CD4-positive, alpha-beta T cell treated with Interferon alpha-2 for 1 hour (primary cell): Measurements from ENCODE around the gene WDR83.
A peak's percentile ranks its signal among the peaks of the same experiment; 100 is the strongest.
"Not testable (repeated sequence)": the region's sequence is repeated elsewhere in the genome, so short reads cannot be mapped to it uniquely, and the experiment has no call there.

Source experiments
- DNase-seq, 2 donors: peaks; one replicate each; pipeline ENCODE4 v3.0.0-alpha.2; 2020 to 2022

Gene WDR83, protein sequence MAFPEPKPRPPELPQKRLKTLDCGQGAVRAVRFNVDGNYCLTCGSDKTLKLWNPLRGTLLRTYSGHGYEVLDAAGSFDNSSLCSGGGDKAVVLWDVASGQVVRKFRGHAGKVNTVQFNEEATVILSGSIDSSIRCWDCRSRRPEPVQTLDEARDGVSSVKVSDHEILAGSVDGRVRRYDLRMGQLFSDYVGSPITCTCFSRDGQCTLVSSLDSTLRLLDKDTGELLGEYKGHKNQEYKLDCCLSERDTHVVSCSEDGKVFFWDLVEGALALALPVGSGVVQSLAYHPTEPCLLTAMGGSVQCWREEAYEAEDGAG

DNA sequence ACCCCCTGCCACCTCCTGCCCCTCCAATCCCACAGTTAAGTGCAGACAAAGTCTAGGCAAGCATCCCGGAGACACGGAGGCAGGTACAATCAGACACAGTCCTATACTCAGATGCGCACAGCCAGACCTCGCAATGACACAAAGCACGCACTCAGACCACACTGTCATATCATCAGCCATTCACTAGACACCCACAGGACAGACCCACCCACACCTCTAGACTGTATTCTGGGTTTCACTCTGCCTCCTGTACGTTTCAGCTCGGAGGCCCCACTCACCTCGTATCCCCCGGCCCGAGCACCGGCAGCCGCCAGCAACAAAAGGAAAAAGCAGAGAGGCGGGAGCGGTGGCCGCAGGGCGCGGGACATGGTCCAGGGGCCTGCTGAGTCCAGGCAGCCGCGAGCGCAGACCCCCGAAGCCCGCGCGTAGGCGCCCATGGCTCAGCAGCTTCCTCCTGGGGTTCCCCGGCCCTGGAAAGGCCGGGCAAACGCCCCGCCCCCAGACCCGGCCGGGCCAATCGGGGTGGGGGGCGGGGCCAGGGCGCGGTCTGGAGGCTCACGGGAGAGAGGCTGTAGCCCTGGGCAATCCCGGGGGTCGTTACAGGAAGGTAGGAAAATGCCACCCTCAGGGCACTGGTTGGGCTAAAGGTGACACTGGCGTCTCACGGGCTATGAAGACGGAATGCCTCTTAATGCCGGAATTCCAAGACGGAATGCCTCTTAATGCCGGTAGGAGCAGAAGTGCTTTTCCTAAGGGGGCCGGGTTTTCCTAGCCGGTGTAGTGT is at the start of gene WDR83, which contains the start of gene MAN2B1:
TSS of gene WDR83 (plus strand) at position 543 of the 784 bp plus-strand sequence. CDS start 2,984 bp downstream, outside the sequence.
TSS of gene MAN2B1 (minus strand) at position 478 of the 784 bp plus-strand sequence. CDS start at position 437, 41 bp downstream.
- peak; percentile 79 to 84 for DNase-seq

GRCh38 chr19:12617646-12618045 is 49.0 kb upstream of the WDR83 start:
- DNase-seq: no peak

DNA sequence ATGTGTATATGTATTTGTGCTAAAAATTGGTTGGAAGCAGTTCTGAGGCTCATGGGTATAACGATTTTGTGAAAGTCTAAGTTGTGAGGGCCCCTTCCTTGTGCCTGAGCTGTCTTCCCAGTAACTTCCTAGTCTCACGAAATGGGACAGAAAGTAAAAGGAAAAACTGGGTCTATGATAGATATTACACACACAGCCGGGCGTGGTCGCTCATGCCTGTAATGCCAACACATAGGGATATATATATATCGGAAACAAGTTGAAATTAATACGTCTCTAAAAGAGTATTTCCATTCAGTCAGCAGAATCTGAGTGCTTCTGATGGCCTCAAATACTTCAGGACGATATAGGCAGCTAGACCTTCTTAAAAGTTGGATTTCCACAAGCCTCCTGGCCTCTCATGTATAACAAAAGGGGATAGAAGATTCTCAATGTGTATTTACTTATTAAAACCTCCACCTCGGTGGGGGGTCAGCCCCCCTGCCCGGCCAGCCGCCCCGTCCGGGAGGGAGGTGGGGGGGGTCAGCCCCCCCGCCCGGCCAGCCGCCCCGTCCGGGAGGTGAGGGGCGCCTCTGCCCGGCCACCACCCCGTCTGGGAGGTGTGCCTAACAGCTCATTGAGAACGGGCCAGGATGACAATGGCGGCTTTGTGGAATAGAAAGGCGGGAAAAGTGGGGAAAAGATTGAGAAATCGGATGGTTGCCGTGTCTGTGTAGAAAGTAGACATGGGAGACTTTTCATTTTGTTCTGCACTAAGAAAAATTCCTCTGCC is 45.2 kb upstream of the WDR83 start:
- DNase-seq: not testable (repeated sequence)

DNA sequence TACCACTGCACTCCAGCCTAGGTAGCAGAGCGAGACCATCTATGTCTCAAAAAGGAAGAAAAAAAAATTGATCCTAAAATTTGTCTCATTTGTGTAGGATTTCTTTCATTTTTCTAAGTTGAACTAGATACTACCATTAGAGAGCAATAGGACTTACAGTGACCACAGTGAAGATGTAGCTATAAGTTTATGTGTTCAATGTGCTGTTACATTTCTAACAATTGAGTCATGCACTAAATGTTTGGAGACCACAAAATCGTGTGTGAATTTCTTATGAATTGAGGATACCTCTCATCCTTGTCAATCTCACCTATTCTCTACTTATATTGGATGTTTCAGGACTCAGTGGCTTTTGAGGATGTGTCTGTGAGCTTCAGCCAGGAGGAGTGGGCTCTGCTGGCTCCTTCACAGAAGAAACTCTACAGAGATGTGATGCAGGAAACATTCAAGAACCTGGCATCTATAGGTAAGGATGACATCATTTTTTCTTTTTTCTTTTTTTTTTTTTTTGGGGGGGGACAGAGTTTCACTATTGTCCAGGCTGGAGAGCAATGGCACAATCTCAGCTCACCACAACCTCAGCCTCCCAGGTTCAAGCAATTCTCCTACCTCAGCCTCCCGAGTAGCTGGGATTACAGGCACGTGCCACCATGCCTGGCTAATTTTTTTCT is 43.1 kb upstream of the WDR83 start:
- DNase-seq: no peak

DNA sequence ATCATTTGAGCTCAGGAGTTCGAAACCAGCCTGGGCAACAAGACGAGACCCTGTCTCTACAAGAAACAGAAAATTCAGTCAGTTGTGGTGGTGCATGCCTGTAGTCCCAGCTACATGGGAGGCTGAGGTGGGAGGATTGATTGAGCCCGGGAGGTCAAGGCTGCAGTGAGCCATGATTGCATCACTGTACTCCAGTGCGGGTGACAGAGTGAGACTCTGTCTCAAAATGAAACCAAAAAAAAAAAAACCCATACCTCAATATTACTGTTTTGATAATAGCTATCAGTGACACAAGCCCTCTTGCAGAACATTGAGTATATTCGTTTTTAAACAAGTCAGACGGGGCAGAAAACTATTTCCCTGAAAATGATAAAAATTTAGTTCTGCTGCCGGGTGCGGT is 39.6 kb upstream of the WDR83 start:
- no peak for DNase-seq

- DNase-seq: no peak
Observed at GRCh38 chr19:12628040-12629022, 38.3 kb upstream of the WDR83 start.

DNA sequence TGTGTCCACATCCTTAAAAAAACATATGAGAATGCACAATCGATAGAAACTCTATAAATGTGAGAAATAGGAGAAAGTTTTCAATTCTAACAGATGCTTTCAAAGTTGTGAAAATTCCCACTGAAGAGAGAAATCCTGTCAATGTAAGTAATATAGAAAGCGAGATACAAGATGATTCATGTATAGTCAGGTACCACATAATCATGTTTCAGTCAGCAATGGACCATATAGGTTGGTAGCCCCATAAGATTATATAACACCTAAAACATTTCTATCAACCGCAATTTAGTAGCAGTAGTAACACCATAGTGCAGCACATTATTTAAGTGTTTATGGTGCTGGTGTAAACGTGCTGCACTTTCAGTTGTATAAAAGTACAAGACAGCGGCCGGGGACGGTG is 37.4 kb upstream of the WDR83 start:
- no peak for DNase-seq

DNA sequence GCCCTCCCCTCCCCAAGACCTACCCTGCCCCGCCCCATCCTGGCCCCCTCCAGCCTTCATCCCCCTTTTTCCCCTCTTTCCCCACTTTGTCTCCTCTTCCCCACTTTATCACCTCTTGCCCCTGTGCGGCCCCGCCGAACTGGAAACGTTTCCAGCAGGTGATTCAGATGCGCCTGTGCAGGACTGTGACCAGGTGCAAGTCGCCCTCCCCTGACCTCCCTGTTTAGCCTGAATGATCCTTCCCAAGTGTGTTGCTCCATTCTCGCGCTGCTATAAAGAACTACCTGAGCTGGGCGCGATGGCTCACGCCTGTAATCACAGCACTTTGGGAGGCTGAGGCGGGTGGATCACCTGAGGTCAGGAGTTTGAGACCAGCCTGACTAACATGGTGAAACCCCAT is 30.0 kb upstream of the WDR83 start:
- no peak for DNase-seq

- DNase-seq: no peak
Observed at GRCh38 chr19:12638611-12639182, 27.9 kb upstream of the WDR83 start.

DNA sequence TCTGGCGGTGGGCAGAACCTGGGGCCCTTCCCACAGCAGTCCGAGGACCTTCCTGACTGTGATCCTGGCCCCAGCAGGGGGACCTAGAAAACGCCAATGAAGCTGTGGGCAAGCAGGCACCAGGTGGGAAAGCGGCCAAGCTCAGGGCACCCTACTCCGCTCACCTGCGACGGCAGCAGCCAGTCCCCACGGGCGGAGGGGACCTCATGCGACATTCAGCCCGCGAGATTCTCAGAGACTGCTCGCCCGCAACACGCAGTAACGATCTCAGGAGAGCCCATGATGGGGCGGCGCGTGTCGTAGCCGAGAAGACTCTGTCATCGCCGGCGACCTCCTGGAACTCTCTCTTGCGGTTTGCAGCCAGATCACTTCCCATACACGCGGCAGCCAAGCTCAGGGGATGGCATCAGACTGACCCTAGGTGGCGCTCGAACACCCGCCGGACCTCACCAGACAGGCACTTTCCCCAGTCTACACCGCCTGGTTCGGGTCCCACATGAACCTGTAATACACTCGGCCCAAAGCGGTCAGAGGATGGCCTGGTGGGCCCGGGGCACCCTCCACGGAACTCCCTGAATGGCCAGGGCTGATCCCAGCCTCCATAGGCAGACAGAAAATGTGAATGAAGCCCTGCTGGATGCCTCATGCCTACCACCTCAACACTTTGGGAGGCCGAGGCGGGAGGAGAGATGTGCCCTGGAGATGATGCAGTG is 26.6 kb upstream of the WDR83 start:
- DNase-seq: peak; percentile 88 to 90

DNA sequence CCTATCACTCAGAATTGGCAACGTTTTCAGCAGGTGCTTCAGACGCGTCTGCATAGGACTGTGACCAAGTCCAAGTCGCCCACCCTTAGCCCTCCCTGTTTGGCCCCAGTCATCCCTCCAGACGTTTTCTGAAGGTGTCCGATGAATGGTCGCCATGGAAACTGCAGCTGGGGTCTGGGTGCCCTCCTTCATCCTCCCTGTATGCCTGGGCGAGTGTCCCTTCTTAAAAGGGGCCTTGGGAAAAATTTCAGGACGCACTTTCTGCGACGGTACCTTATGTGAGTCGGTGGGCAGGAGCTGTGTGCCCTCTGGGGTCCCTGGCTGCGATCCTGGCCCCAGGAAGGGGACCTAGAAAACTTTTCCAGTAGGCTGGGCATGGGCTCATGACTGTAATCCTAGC is 25.2 kb upstream of the WDR83 start:
- no peak for DNase-seq

DNA sequence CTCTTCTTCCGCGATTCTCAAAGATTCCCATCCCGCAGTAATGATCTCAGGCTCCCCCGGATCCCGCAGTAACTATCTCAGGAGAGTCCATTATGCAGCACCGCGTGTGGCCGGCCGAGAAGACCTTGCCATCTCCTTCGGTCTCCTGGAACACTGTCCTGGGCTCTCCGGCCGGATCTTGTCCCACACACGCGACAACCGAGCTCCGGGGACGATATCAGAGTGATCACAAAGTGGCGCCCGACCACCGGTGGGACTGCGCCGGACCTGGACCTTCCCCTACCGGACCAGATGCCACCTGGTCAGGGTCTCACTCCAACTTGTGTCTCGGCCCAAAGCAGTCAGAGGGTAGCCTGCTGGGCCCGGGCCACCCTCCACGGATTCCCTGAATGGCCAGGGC is 24.1 kb upstream of the WDR83 start:
- no peak for DNase-seq

GRCh38 chr19:12643716-12644115 is 22.9 kb upstream of the WDR83 start:
- DNase-seq: not testable (repeated sequence)

- DNase-seq: no peak
Observed at GRCh38 chr19:12646551-12646950, 20.1 kb upstream of the WDR83 start.

GRCh38 chr19:12647047-12647446 is 19.6 kb upstream of the WDR83 start:
- no peak for DNase-seq

- DNase-seq: peak; percentile 44 to 49
Observed at GRCh38 chr19:12647490-12648071, 19.0 kb upstream of the WDR83 start.

- no peak for DNase-seq
Observed at GRCh38 chr19:12648088-12648487, 18.5 kb upstream of the WDR83 start.

- no peak for DNase-seq
Observed at GRCh38 chr19:12649941-12650340, 16.7 kb upstream of the WDR83 start.

DNA sequence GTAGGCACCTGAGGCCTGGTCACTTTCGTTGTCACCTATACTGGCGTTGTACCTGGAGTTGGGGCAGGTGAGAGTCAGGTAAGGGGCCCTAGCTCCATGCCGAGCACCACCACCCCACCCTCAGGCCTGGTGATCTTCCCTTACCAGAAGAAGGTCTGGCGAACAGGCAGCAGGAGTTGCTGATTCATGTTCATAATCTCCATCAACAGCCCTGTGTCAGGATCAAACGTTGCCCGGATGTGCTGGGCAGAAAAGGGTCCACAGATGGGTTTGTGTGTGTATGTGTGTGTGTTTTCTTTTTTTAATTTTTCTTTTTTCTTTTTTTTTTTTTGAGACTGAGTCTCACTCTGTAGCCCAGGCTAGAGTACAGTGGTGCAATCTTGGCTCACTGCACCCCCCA is 14.4 kb upstream of the WDR83 start:
- DNase-seq: no peak

GRCh38 chr19:12655546-12655945 is 11.1 kb upstream of the WDR83 start:
- no peak for DNase-seq
